LNCAP (cell line): ENCODE measurements around the gene KIR3DL2.
"Not testable (repeated sequence)": the region's sequence is repeated elsewhere in the genome, so short reads cannot be mapped to it uniquely, and the experiment has no call there.

Experiments used
- TF ChIP-seq, protein P1 (sequence below): fragments of 450-650 bp; IDR thresholded peaks from 2 replicates; pipeline ENCODE4 v1.5.1; 2017; ENCODE audit warnings: mild to moderate bottlenecking

The KIR3DL2 gene

GRCh38 chr19:54850061-54850640 lies at the start of gene KIR3DL2:
Gene KIR3DL2 (plus strand): TSS chr19:54850443. CDS start chr19:54850476, 33 bp downstream.
- TF ChIP-seq, protein P1, sequence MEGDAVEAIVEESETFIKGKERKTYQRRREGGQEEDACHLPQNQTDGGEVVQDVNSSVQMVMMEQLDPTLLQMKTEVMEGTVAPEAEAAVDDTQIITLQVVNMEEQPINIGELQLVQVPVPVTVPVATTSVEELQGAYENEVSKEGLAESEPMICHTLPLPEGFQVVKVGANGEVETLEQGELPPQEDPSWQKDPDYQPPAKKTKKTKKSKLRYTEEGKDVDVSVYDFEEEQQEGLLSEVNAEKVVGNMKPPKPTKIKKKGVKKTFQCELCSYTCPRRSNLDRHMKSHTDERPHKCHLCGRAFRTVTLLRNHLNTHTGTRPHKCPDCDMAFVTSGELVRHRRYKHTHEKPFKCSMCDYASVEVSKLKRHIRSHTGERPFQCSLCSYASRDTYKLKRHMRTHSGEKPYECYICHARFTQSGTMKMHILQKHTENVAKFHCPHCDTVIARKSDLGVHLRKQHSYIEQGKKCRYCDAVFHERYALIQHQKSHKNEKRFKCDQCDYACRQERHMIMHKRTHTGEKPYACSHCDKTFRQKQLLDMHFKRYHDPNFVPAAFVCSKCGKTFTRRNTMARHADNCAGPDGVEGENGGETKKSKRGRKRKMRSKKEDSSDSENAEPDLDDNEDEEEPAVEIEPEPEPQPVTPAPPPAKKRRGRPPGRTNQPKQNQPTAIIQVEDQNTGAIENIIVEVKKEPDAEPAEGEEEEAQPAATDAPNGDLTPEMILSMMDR, result not testable (repeated sequence)

DNA sequence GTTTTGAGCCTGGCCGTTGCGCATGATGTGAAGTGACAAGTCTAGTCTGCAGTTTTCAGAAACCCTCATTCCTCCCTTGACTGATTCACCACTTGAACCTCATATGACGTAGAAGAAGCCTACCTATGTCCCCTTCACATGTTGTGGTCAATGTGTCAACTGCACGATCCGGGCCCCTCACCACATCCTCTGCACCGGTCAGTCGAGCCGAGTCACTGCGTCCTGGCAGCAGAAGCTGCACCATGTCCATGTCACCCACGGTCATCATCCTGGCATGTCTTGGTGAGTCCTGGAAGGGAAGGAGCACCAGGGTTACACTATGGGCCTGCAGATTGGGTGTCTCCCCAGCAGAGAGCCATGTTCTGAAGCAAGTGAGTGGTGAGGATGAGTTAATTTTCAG lies 46.8 kb upstream of the KIR3DL2 start, which contains the start of gene KIR2DL4:
TSS of gene KIR2DL4 (plus strand) at position 201 of the 400 bp plus-strand sequence. CDS start at position 243, 42 bp downstream.
- TF ChIP-seq, protein P1, result no peak

- TF ChIP-seq, protein P1, result no peak
Observed at GRCh38 chr19:54804101-54804500, 46.1 kb upstream of the KIR3DL2 start.

GRCh38 chr19:54804571-54804970 lies 45.7 kb upstream of the KIR3DL2 start:
- TF ChIP-seq, protein P1, result no peak

- TF ChIP-seq, protein P1, result no peak
Observed at GRCh38 chr19:54805665-54806515, 44.4 kb upstream of the KIR3DL2 start.

DNA sequence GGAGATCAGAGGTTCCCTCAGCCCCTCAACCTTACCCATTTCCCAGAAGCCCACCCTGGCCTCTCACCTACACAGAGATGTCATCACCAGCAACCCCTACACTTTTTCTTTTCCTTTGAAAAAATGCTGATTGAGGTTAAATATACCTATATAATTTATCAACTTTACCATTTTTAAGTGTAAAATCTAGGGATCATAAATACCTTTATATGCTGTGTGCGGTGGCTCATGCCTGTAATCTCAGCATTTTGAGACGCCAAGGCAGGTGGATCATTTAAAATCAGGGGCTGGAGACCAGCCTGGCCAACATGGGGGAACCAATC lies 43.8 kb upstream of the KIR3DL2 start:
- TF ChIP-seq, protein P1, result no peak

DNA sequence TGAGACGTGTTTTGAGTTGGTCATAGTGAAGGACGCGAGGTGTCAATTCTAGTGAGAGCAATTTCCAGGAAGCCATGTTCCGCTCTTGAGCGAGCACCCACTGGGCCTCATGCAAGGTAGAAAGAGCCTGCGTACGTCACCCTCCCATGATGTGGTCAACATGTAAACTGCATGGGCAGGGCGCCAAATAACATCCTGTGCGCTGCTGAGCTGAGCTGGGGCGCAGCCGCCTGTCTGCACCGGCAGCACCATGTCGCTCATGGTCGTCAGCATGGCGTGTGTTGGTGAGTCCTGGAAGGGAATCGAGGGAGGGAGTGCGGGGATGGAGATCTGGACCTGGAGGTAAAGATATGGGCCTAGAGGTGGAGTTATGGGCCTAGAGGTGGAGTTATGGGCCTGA lies 34.0 kb upstream of the KIR3DL2 start, which contains the start of gene KIR3DL1:
TSS of gene KIR3DL1 (plus strand) at position 218 of the 400 bp plus-strand sequence.
- TF ChIP-seq, protein P1, result not testable (repeated sequence)
